RWPE1 (cell line): Measurements from ENCODE around the gene CDH6.

Experiments
- CTCF ChIA-PET: fragments of 350-600 bp; sonication (Branson Sonifier 250); formaldehyde crosslinking; extraction: SDS; loops from one replicate; lab custom pipeline; 2021; lab: Yijun Ruan, JAX
- POLR2A ChIA-PET: fragments of 400-600 bp; formaldehyde crosslinking; extraction: SDS; loops from one replicate; lab custom pipeline; 2020; ENCODE audit warnings: antibody characterized with exemption; ENCODE audit not compliant: low non-redundant PET; lab: Yijun Ruan, JAX
- DNase-seq: peaks from one replicate; pipeline ENCODE4 v3.0.0; 2012; ENCODE audit warnings: low spot score
- H3K27ac ChIP-seq: fragments of 450-650 bp; 2 replicates; pipeline ENCODE4 v1.5.1; 2017
- TF ChIP-seq, protein P1 (sequence below): fragments of 450-650 bp; conservative IDR thresholded peaks from 2 replicates; pipeline ENCODE4 v1.5.1; 2017; ENCODE audit warnings: low read depth, mild to moderate bottlenecking

CDH6 gene

DNA sequence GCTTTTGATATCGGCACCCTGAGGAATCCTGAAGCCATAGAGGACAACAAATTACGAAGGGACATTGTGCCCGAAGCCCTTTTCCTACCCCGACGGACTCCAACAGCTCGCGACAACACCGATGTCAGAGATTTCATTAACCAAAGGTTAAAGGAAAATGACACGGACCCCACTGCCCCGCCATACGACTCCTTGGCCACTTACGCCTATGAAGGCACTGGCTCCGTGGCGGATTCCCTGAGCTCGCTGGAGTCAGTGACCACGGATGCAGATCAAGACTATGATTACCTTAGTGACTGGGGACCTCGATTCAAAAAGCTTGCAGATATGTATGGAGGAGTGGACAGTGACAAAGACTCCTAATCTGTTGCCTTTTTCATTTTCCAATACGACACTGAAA, 129.5 kb downstream of the CDH6 start:
- H3K27ac ChIP-seq: no peak overlapping the region
- POLR2A ChIA-PET: no interaction called here
- CTCF ChIA-PET: no interaction called here
- no peak for DNase-seq
- TF ChIP-seq, protein P1, sequence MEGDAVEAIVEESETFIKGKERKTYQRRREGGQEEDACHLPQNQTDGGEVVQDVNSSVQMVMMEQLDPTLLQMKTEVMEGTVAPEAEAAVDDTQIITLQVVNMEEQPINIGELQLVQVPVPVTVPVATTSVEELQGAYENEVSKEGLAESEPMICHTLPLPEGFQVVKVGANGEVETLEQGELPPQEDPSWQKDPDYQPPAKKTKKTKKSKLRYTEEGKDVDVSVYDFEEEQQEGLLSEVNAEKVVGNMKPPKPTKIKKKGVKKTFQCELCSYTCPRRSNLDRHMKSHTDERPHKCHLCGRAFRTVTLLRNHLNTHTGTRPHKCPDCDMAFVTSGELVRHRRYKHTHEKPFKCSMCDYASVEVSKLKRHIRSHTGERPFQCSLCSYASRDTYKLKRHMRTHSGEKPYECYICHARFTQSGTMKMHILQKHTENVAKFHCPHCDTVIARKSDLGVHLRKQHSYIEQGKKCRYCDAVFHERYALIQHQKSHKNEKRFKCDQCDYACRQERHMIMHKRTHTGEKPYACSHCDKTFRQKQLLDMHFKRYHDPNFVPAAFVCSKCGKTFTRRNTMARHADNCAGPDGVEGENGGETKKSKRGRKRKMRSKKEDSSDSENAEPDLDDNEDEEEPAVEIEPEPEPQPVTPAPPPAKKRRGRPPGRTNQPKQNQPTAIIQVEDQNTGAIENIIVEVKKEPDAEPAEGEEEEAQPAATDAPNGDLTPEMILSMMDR: no peak

DNA sequence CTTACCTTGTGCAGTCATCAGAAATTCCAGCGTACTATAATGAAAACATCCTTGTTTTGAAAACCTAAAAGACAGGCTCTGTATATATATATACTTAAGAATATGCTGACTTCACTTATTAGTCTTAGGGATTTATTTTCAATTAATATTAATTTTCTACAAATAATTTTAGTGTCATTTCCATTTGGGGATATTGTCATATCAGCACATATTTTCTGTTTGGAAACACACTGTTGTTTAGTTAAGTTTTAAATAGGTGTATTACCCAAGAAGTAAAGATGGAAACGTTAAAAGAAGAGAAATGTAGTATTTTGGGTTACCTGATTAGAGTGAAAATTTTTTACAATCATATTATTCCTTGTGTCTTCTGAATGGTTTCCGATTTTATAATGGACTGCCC, 131.4 kb downstream of the CDH6 start:
- no peak for DNase-seq
- H3K27ac ChIP-seq: no peak overlapping the region
- POLR2A ChIA-PET: no interaction called here
- CTCF ChIA-PET: interaction anchor here (0.7 kb wide), 1 partner anchor 1384 kb away, joined by 4 read pairs; no protein-coding TSS in a partner anchor
- TF ChIP-seq, protein P1: no peak

DNA sequence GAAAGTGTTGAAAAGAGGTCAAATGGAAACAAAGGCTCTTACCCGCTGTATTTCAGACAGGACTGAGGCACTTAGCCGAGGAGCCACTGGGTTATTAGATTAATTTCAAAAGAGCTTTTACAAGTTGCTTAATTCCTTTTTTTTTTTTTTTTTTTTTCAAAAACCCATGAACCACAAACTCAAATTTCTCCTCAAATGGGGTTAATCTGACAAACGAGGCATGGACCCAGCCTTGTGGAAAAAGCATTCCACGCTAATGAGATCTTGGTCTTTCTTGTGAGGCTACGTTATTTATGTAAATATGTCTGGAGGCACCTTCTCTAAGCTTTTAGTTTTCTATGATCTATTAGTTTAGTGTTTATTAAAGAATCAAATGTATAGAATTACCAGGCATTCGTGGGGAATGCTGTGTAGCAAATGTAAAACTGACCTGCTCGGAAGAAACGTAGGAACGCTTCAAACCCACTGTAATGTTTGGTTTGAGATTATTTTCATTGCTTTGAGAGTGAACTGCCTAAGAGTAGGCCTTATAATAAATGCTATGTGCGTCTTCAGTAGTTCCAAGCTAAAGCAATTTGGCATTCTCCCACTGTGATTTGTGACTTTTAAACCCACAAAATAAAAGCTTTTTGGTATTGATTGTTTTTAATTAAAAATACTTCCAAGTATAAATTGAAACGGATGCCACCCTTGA, 134.7 kb downstream of the CDH6 start:
- ChIA-PET CTCF (interaction anchor here (0.6 kb wide), 1 partner anchor 70 kb away, joined by 6 read pairs; no protein-coding TSS in a partner anchor), POLR2A (no interaction called here)
- no peak overlapping the region for H3K27ac ChIP-seq
- DNase-seq: no peak
- TF ChIP-seq, protein P1: no peak

DNA sequence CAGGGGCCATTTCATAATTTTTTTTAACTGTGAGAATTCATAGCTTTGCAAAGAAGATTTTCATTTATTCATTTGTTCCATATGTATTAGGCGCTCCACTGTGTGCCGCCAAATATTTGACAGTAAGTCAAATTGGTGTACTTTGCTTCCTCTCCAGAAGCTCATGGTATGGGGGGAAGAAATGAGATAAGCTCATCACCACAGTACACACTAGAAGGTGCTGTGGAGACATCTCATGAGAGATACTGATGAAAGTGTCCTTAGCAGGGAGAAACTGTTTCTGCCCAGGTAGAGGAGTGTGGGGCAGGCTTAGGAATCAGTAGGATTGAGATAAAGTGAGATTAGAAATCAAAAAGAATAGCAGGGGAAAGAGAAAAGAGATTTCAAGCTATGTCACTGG, 136.2 kb downstream of the CDH6 start:
- TF ChIP-seq, protein P1: no peak
- ChIA-PET POLR2A (no interaction called here), CTCF (interaction anchor here (0.6 to 0.7 kb wide), 3 partner anchors 14 to 59 kb away, joined by 3 to 9 read pairs (median 3); no protein-coding TSS in a partner anchor)
- DNase-seq: no peak
- H3K27ac ChIP-seq: no peak overlapping the region

DNA sequence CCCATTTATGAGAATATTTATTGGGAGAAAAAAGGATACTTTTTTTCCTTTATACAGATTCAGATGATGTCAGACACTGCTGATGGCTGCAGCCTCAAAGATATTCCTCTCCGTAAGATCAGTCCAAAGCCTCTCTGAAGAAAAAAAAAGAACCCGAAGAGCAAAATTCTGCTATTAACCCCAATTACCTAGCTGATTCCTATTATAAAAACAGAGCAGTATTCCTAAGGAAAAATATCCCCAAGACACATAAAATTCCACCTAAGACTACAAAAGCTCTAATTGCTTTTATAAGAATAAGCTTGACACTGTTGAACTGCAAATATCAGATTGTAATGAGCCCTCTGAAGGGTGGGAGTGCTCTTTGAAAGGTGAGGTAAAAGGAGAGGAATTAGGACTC, 138.7 kb downstream of the CDH6 start:
- no peak for DNase-seq
- ChIA-PET POLR2A (no interaction called here), CTCF (no interaction called here)
- no peak overlapping the region for H3K27ac ChIP-seq
- TF ChIP-seq, protein P1: no peak

DNA sequence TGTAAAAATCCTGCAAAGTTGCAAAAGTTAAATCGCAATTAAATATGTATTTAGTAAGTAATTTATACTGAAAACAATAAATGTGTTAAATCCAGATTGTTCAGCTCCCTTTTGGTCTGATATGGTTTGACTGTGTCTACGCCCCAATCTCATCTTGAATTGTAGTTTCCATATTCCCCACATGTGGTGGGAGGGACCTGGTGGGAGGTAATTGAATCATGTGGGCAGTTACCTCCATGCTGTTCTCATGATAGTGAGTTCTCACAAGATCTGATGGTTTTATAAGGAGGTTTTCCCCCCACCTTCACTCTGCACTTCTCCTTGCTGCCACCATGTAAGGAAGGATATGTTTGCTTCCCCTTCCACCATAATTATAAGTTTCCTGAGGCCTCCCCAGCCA, 140.0 kb downstream of the CDH6 start:
- TF ChIP-seq, protein P1: no peak
- POLR2A ChIA-PET: no interaction called here
- CTCF ChIA-PET: no interaction called here
- DNase-seq: no peak
- H3K27ac ChIP-seq: no peak overlapping the region
